SH-SY5Y (cell line): ENCODE data around the gene KIAA1328.

Experiments used
- GATA2 ChIP-seq: IDR thresholded peaks from 2 replicates; pipeline ENCODE4 v1.6.1; 2011; ENCODE audit warnings: mild to moderate bottlenecking, low read depth, low read length
- GATA3 ChIP-seq: IDR thresholded peaks from 2 replicates; pipeline ENCODE4 v1.6.1; 2011; ENCODE audit warnings: low read depth, mild to moderate bottlenecking, low read length, moderate library complexity

- TF ChIP-seq GATA2 (no peak), GATA3 (no peak)
These were observed 437.4 kb downstream of the KIAA1328 start for GRCh38 chr18:37266290-37266689.
